Epithelial cell of esophagus (primary cell): ENCODE measurements around the gene MEPCE.

Experiments used
- DNase-seq: peaks from one replicate; pipeline ENCODE4 v3.0.0; 2010; ENCODE audit warnings: low read depth
- H3K4me3 ChIP-seq: 2 replicates; pipeline ENCODE4 v1.5.1; 2011; ENCODE audit warnings: mild to moderate bottlenecking, low read length, control low read depth
- CTCF ChIP-seq: IDR thresholded peaks from 2 replicates; pipeline ENCODE4 v1.5.1; 2011; ENCODE audit warnings: low read depth, mild to moderate bottlenecking, low read length, control low read depth, inconsistent platforms; ENCODE audit not compliant: insufficient read depth; ENCODE audit errors: missing control alignments

MEPCE gene

DNA sequence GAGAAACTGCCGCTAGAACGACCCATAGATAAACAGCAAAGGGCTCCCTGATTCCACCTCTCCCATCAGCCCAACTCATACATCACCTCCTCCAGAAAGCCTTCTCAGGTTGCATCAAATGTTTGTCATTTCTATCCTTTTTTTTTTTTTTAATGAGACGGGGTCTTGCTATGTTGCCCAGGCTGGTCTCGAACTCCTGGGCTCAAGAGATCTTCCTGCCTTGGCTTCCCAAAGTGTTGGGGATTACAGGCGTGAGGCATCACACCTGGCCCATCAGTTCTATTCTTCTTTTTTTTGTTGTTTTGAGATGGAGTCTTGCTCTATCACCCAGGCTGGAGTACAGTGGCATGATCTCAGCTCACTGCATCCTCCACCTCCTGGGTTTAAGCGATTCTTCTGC is 27.4 kb downstream of the MEPCE start:
- no peak for DNase-seq
- no peak overlapping the region for H3K4me3 ChIP-seq
- no peak for TF ChIP-seq CTCF

GRCh38 chr7:100464210-100464660 is 34.6 kb downstream of the MEPCE start, which contains the start of gene SPACDR:
Gene SPACDR, minus strand, starts transcription at chr7:100464260. Its CDS starts 235 bp downstream, at chr7:100464025.
- no peak for TF ChIP-seq CTCF
- no peak for DNase-seq
- no peak within 1 kb of the TSS for H3K4me3 ChIP-seq

DNA sequence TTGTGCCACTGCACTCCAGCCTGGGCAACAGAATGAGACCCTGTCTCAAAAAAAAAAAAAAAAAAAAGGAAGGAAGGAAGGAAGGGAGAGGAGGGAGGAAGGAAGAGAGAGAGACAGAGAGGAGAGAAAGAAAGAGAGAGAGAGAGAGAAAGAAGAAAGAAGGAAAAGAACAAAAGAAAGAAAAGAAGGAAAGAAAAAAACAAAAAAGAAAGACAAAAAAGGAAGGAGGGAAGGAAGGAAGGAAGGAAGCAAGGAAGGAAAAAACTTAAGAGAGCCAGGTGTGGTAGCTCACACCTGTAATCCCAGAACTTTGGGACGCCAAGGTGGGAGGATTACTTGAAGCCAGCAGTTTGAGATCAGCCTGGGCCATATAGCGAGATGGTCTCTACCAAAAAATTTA is 35.2 kb downstream of the MEPCE start:
- no peak for DNase-seq
- H3K4me3 ChIP-seq: no peak overlapping the region
- TF ChIP-seq CTCF: no peak

GRCh38 chr7:100465299-100465698 is 35.7 kb downstream of the MEPCE start:
- no peak for TF ChIP-seq CTCF
- DNase-seq: no peak
- no peak overlapping the region for H3K4me3 ChIP-seq

GRCh38 chr7:100465702-100466311 is 36.2 kb downstream of the MEPCE start:
- peak; percentile 51 for DNase-seq
- peak; percentile 63 for TF ChIP-seq CTCF
- no peak overlapping the region for H3K4me3 ChIP-seq

DNA sequence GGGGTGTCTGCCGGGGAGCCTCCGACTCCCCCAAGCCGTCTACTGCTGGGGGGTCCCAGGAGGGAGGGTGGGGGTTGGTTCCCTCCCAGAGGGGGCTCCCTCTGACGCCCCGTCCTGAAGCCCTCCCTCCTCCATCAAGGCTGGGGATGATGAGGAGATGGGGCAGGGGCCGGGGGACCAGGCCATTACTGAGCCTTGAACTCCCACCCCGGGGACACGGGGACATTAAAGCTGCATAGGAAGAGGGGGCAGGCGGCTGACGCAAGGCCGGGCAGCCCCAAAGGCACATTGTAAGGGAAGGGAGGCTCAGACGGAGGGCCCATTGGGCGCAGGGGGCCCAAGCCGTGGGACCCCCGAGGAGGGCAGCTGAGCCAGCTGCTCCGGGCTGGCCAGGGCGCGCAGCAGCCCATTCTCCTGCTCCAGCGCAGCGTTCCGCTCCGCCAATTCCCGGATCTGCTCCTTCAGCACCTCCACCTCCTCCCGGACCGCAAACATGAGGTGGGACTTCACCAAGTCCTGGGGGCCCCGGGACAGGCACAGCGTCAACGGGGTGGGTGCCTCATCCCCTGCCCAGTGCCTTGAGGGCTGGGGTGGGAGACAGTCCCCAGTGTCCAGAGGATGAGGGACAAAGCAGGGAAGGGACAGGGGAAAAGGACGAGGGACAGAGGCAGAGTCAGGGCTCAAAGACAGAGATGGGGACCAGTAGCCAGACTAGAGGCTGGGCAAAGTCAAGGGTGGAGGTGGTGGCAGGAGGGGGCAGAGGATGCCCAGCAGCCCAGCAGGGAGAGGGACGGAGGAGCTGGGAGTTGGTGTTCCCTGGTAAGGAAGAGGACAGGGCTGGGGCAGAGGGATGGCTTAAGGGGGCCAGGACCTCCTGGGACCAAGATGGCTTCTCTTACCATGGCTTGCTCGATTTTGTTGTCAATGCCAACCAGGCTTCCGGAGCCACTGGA is 37.3 kb downstream of the MEPCE start:
- no peak for DNase-seq
- no peak overlapping the region for H3K4me3 ChIP-seq
- TF ChIP-seq CTCF: no peak
